IMR-90 (cell line): Measurements from ENCODE around the gene AOPEP.

Experiments used
- CHD1 ChIP-seq: IDR thresholded peaks from 2 replicates; pipeline ENCODE4 v1.6.1; 2012; ENCODE audit warnings: low read depth, low read length, improper control_type of control experiment
- MAZ ChIP-seq: IDR thresholded peaks from 2 replicates; pipeline ENCODE4 v1.6.1; 2012; ENCODE audit warnings: low read depth, mild to moderate bottlenecking, low read length, improper control_type of control experiment, moderate library complexity, borderline replicate concordance
- NFE2L2 ChIP-seq: fragments of 150-350 bp; IDR thresholded peaks from 2 replicates; pipeline ENCODE4 v1.6.1; 2016; ENCODE audit warnings: low read depth, mild to moderate bottlenecking, low read length
- POLR2A ChIP-seq: IDR thresholded peaks from 2 replicates; pipeline ENCODE4 v1.6.1; 2012; ENCODE audit warnings: mild to moderate bottlenecking, low read depth, low read length
- SMC3 ChIP-seq: fragments of 150-350 bp; IDR thresholded peaks from 2 replicates; pipeline ENCODE4 v1.6.1; 2016; ENCODE audit warnings: low read depth, mild to moderate bottlenecking, antibody characterized with exemption, low read length, moderate library complexity
- USF2 ChIP-seq: fragments of 150-350 bp; IDR thresholded peaks from 2 replicates; pipeline ENCODE4 v1.6.1; 2017; ENCODE audit warnings: mild to moderate bottlenecking, antibody characterized with exemption, low read length, low read depth
- TF ChIP-seq, protein P1 (sequence below): conservative IDR thresholded peaks from 2 replicates; pipeline ENCODE4 v1.5.1; 2012; ENCODE audit warnings: mild to moderate bottlenecking, low read depth, low read length, improper control_type of control experiment

DNA sequence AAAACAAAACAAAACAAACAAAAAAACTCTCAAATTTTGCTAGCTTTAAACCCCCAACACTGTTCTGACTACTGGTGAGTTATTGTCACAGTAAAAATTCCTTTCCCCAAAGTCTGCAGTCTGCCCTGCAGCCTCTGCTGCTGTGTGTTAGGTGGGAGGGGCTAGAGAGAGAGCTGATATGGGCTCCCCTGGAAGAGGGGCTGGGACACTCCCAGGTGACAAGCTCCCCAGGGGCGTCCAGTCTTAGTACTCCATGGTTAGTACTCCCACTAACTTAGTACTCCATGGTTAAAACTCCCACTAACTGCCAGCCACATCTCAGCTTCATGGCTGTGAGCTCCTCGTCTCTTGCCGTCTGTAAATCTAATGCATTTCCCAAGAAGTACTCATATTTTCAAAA is 399.2 kb downstream of the AOPEP start:
- no peak for TF ChIP-seq POLR2A
- TF ChIP-seq, protein P1, sequence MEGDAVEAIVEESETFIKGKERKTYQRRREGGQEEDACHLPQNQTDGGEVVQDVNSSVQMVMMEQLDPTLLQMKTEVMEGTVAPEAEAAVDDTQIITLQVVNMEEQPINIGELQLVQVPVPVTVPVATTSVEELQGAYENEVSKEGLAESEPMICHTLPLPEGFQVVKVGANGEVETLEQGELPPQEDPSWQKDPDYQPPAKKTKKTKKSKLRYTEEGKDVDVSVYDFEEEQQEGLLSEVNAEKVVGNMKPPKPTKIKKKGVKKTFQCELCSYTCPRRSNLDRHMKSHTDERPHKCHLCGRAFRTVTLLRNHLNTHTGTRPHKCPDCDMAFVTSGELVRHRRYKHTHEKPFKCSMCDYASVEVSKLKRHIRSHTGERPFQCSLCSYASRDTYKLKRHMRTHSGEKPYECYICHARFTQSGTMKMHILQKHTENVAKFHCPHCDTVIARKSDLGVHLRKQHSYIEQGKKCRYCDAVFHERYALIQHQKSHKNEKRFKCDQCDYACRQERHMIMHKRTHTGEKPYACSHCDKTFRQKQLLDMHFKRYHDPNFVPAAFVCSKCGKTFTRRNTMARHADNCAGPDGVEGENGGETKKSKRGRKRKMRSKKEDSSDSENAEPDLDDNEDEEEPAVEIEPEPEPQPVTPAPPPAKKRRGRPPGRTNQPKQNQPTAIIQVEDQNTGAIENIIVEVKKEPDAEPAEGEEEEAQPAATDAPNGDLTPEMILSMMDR = no peak
- no peak for TF ChIP-seq CHD1
- TF ChIP-seq NFE2L2 = no peak
- TF ChIP-seq USF2 = no peak
- TF ChIP-seq SMC3 = no peak
- no peak for TF ChIP-seq MAZ
